Mesendoderm (in vitro differentiated cells): Measurements from ENCODE around the gene PLOD3.

Experiments used
- DNase-seq: peaks from one replicate; pipeline ENCODE4 v3.0.0; 2013
- H2AK5ac ChIP-seq: 2 replicates; pipeline ENCODE4 v1.6.1; 2013; ENCODE audit warnings: low read length, inconsistent platforms
- H2BK120ac ChIP-seq: 2 replicates; pipeline ENCODE4 v1.6.1; 2013; ENCODE audit warnings: low read depth, mild to moderate bottlenecking, low read length, moderate library complexity, mixed read lengths
- H2BK15ac ChIP-seq: replicated peaks from 2 replicates; pipeline ENCODE4 v1.6.1; 2013; ENCODE audit warnings: low read depth, mild to moderate bottlenecking, moderate library complexity
- H2BK5ac ChIP-seq: 2 replicates; pipeline ENCODE4 v1.6.1; 2013; ENCODE audit warnings: low read length, inconsistent platforms
- H3K18ac ChIP-seq: 2 replicates; pipeline ENCODE4 v1.6.1; 2013; ENCODE audit warnings: mild to moderate bottlenecking, low read length, mixed read lengths
- H3K23ac ChIP-seq: one replicate; pipeline ENCODE4 v1.6.1; 2013; ENCODE audit warnings: low read length
- H3K27ac ChIP-seq: 2 replicates; pipeline ENCODE4 v1.5.1; 2013; ENCODE audit warnings: low read depth, mild to moderate bottlenecking, inconsistent platforms, low read length, moderate library complexity
- H3K27me3 ChIP-seq: 2 replicates; pipeline ENCODE4 v1.6.1; 2013; ENCODE audit warnings: low read length, control low read depth, mild to moderate bottlenecking, inconsistent platforms; ENCODE audit not compliant: insufficient read depth, poor library complexity
- H3K36me3 ChIP-seq: 2 replicates; pipeline ENCODE4 v1.6.1; 2013; ENCODE audit warnings: low read length, inconsistent platforms; ENCODE audit not compliant: control insufficient read depth, insufficient read depth
- H3K4ac ChIP-seq: one replicate; pipeline ENCODE4 v1.6.1; 2013; ENCODE audit warnings: low read depth, mild to moderate bottlenecking, low read length, moderate library complexity
- H3K4me1 ChIP-seq: 2 replicates; pipeline ENCODE4 v1.6.1; 2013; ENCODE audit warnings: low read depth, low read length, inconsistent platforms; ENCODE audit not compliant: control insufficient read depth
- H3K4me2 ChIP-seq: 2 replicates; pipeline ENCODE4 v1.6.1; 2013; ENCODE audit warnings: low read length
- H3K4me3 ChIP-seq: 2 replicates; pipeline ENCODE4 v1.5.1; 2013; ENCODE audit warnings: mild to moderate bottlenecking, low read length
- H3K56ac ChIP-seq: one replicate; pipeline ENCODE4 v1.6.1; 2013; ENCODE audit warnings: low read length
- H3K79me1 ChIP-seq: 2 replicates; pipeline ENCODE4 v1.6.1; 2013; ENCODE audit warnings: low read length, inconsistent platforms
- H3K79me2 ChIP-seq: 2 replicates; pipeline ENCODE4 v1.6.1; 2013; ENCODE audit warnings: mild to moderate bottlenecking, low read length; ENCODE audit not compliant: control insufficient read depth, insufficient read depth
- H3K9ac ChIP-seq: 2 replicates; pipeline ENCODE4 v1.6.1; 2013; ENCODE audit warnings: low read length, inconsistent platforms
- H4K5ac ChIP-seq: one replicate; pipeline ENCODE4 v1.6.1; 2013; ENCODE audit warnings: low read length
- H4K8ac ChIP-seq: one replicate; pipeline ENCODE4 v1.6.1; 2013; ENCODE audit warnings: low read depth, mild to moderate bottlenecking, control low read depth, low read length, moderate library complexity
- WGBS: extraction: QIAGEN DNeasy Blood & Tissue Kit; methylation state at CpG from one replicate; pipeline ENCODE4 v1.1.7; 2013; ENCODE audit warnings: low lambda C conversion rate, missing lambda C conversion rate; ENCODE audit not compliant: insufficient coverage; ENCODE audit errors: extremely low coverage; 5-methylcytosine and 5-hydroxymethylcytosine counted together

PLOD3 gene

GRCh38 chr7:101172854-101173751, 44.3 kb downstream of the PLOD3 start:
- no peak overlapping the region for H4K5ac ChIP-seq
- no peak overlapping the region for H3K23ac ChIP-seq
- H3K4me3 ChIP-seq = no peak overlapping the region
- no CpG with 5 or more reads among the region's 53 CpGs for WGBS
- peak overlapping the region; percentile 70 for H3K56ac ChIP-seq
- H2BK120ac ChIP-seq = no peak overlapping the region
- no peak overlapping the region for H4K8ac ChIP-seq
- no peaks in the 10 kb centered on the region for H3K4me1 ChIP-seq
- H3K27ac ChIP-seq = no peak overlapping the region
- H3K36me3 ChIP-seq = no peaks in the 10 kb centered on the region
- peaks cover 57% of the 10 kb centered on the region for H3K27me3 ChIP-seq
- H3K79me2 ChIP-seq = no peaks in the 10 kb centered on the region
- H3K79me1 ChIP-seq = no peaks in the 10 kb centered on the region
- H2BK15ac ChIP-seq = no peak overlapping the region
- no peak overlapping the region for H2BK5ac ChIP-seq
- DNase-seq = peak; percentile 6
- no peak overlapping the region for H3K4ac ChIP-seq
- no peak overlapping the region for H3K4me2 ChIP-seq
- H3K9ac ChIP-seq = no peak overlapping the region
- no peak overlapping the region for H3K18ac ChIP-seq
- H2AK5ac ChIP-seq = no peak overlapping the region

DNA sequence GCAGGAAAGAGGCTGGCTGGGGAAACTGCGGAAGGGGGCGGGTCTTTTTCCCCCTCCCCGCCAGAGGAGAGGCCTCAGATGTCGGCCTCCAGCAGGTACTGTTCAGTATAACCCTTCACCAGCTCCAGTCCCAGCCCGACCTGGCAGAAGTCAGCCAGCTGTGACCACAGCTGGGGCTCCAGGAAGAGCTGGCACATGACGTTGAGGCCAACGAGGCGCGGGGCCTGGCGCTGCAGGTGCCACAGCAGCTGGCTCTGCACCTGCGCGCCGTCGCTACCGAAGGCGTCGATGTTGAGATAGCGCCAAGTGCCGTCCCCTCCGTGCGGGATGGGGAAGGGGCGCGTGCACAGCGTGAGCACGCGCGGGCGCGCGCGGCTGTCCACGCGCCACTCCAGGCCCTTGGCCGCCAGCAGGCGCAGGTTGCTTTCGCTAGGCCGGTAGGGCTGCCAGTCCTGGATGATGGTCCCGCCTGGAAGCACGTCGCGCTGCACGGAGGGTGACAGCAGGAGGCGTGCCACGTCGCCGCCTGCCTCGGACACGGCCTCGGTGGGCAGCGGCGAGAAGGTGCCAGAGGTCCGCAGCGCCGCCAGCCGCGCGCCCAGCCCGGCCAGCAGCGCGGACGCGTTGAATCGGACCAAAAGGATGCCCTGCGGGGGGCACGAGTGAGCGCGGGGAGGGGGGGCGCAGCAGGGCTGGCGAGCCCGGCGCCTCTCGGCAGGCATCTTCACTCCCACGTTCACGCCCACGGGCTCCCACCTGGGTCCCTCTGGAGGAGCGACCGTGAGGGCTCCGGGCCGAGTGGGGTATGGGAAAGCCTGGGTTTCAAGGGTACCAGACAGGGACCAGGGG, 45.2 kb downstream of the PLOD3 start:
- H2BK120ac ChIP-seq = no peak overlapping the region
- H2BK5ac ChIP-seq = no peak overlapping the region
- no peak overlapping the region for H3K18ac ChIP-seq
- no peak overlapping the region for H3K4me2 ChIP-seq
- H3K36me3 ChIP-seq = no peaks in the 10 kb centered on the region
- no peak overlapping the region for H3K9ac ChIP-seq
- H4K8ac ChIP-seq = no peak overlapping the region
- H3K4ac ChIP-seq = no peak overlapping the region
- H3K79me1 ChIP-seq = no peaks in the 10 kb centered on the region
- no peak overlapping the region for H4K5ac ChIP-seq
- no peaks in the 10 kb centered on the region for H3K4me1 ChIP-seq
- peak overlapping the region; percentile 34 for H3K56ac ChIP-seq
- peak; percentile 24 for DNase-seq
- H2BK15ac ChIP-seq = no peak overlapping the region
- WGBS = no CpG with 5 or more reads among the region's 79 CpGs
- no peak overlapping the region for H3K23ac ChIP-seq
- H3K27me3 ChIP-seq = peaks cover 56% of the 10 kb centered on the region
- no peak overlapping the region for H2AK5ac ChIP-seq
- no peak overlapping the region for H3K4me3 ChIP-seq
- H3K79me2 ChIP-seq = no peaks in the 10 kb centered on the region
- no peak overlapping the region for H3K27ac ChIP-seq

GRCh38 chr7:101171442-101171837, 45.9 kb downstream of the PLOD3 start:
- no peak overlapping the region for H3K56ac ChIP-seq
- no peaks in the 10 kb centered on the region for H3K36me3 ChIP-seq
- H3K4me1 ChIP-seq = peaks cover 2% of the 10 kb centered on the region
- H2BK120ac ChIP-seq = no peak overlapping the region
- H2AK5ac ChIP-seq = no peak overlapping the region
- H3K9ac ChIP-seq = no peak overlapping the region
- no peak overlapping the region for H2BK15ac ChIP-seq
- no peak overlapping the region for H3K4ac ChIP-seq
- no peak overlapping the region for H4K8ac ChIP-seq
- H2BK5ac ChIP-seq = no peak overlapping the region
- no peaks in the 10 kb centered on the region for H3K79me2 ChIP-seq
- H3K18ac ChIP-seq = no peak overlapping the region
- no peak overlapping the region for H3K23ac ChIP-seq
- DNase-seq = peak; percentile 3
- no peak overlapping the region for H3K4me3 ChIP-seq
- no peaks in the 10 kb centered on the region for H3K79me1 ChIP-seq
- no peak overlapping the region for H3K27ac ChIP-seq
- peaks cover 50% of the 10 kb centered on the region for H3K27me3 ChIP-seq
- no CpG with 5 or more reads among the region's 13 CpGs for WGBS
- no peak overlapping the region for H3K4me2 ChIP-seq
- H4K5ac ChIP-seq = no peak overlapping the region

- Histone ChIP-seq H3K4me3 (no peak overlapping the region), H3K27me3 (peaks cover 49% of the 10 kb centered on the region), H3K23ac (no peak overlapping the region), H2BK120ac (no peak overlapping the region), H3K27ac (no peak overlapping the region), H3K79me1 (no peaks in the 10 kb centered on the region), H4K8ac (no peak overlapping the region), H3K4me2 (no peak overlapping the region), H3K9ac (no peak overlapping the region), H2BK15ac (no peak overlapping the region), H3K79me2 (no peaks in the 10 kb centered on the region), H3K4ac (no peak overlapping the region), H4K5ac (no peak overlapping the region), H3K56ac (no peak overlapping the region), H3K36me3 (no peaks in the 10 kb centered on the region), H3K18ac (no peak overlapping the region), H2BK5ac (no peak overlapping the region), H3K4me1 (peaks cover 4% of the 10 kb centered on the region), H2AK5ac (no peak overlapping the region)
- no CpG with 5 or more reads among the region's 17 CpGs for WGBS
- DNase-seq = peak; percentile 1
Observed at GRCh38 chr7:101170617-101171441, 46.6 kb downstream of the PLOD3 start.

- Histone ChIP-seq H3K4me3 (no peak overlapping the region), H3K4me1 (peaks cover 4% of the 10 kb centered on the region)
- peak; percentile 51 for DNase-seq
Observed at GRCh38 chr7:101169838-101170551, 47.4 kb downstream of the PLOD3 start.

More at GRCh38 chr7:101169838-101170551, 47.4 kb downstream of the PLOD3 start:
- no peaks in the 10 kb centered on the region for H3K79me2 ChIP-seq
- peak overlapping the region; percentile 28 for H3K56ac ChIP-seq
- H3K23ac ChIP-seq = no peak overlapping the region
- no CpG with 5 or more reads among the region's 33 CpGs for WGBS
- no peaks in the 10 kb centered on the region for H3K36me3 ChIP-seq
- H2BK15ac ChIP-seq = no peak overlapping the region
- H4K5ac ChIP-seq = no peak overlapping the region
- H2BK5ac ChIP-seq = no peak overlapping the region
- H3K9ac ChIP-seq = no peak overlapping the region
- H4K8ac ChIP-seq = no peak overlapping the region
- H3K18ac ChIP-seq = no peak overlapping the region
- H3K27ac ChIP-seq = no peak overlapping the region
- H2AK5ac ChIP-seq = no peak overlapping the region
- H3K4me2 ChIP-seq = no peak overlapping the region
- no peaks in the 10 kb centered on the region for H3K79me1 ChIP-seq
- peaks cover 44% of the 10 kb centered on the region for H3K27me3 ChIP-seq
- H3K4ac ChIP-seq = no peak overlapping the region
- no peak overlapping the region for H2BK120ac ChIP-seq
